Measurements from ENCODE around the gene DAB1.
"Not testable (repeated sequence)": the region's sequence is repeated elsewhere in the genome, so short reads cannot be mapped to it uniquely, and the experiment has no call there.

Gene DAB1

GRCh38 chr1:57270927-57271698 lies 152.7 kb downstream of the DAB1 start:
- no peak for DNase-seq (ENCODE audit: low spot score)

- no peak for DNase-seq (ENCODE audit: low spot score)
Observed at GRCh38 chr1:57269630-57270225, 154.1 kb downstream of the DAB1 start.

- no peak for DNase-seq (ENCODE audit: low spot score)
Observed at GRCh38 chr1:57265104-57265503, 158.8 kb downstream of the DAB1 start.

- DNase-seq (ENCODE audit: low spot score), result no peak
Observed at GRCh38 chr1:57262472-57262871, 161.4 kb downstream of the DAB1 start.

GRCh38 chr1:57258557-57259325 lies 165.1 kb downstream of the DAB1 start:
- no peak for DNase-seq (ENCODE audit: low spot score)

- DNase-seq (ENCODE audit: low spot score), result no peak
Observed at GRCh38 chr1:57255945-57256344, 167.9 kb downstream of the DAB1 start.

GRCh38 chr1:57254022-57254421 lies 169.8 kb downstream of the DAB1 start:
- DNase-seq (ENCODE audit: low spot score), result no peak

- no peak for DNase-seq (ENCODE audit: low spot score)
Observed at GRCh38 chr1:57252597-57253294, 171.1 kb downstream of the DAB1 start.

GRCh38 chr1:57250021-57250420 lies 173.8 kb downstream of the DAB1 start:
- DNase-seq (ENCODE audit: low spot score), result no peak

- no peak for DNase-seq (ENCODE audit: low spot score)
Observed at GRCh38 chr1:57249511-57249910, 174.3 kb downstream of the DAB1 start.

GRCh38 chr1:57248830-57249229 lies 175.0 kb downstream of the DAB1 start:
- DNase-seq (ENCODE audit: low spot score), result no peak

GRCh38 chr1:57238233-57238781 lies 185.6 kb downstream of the DAB1 start:
- DNase-seq (ENCODE audit: low spot score), result no peak

- DNase-seq (ENCODE audit: low spot score), result no peak
Observed at GRCh38 chr1:57235730-57236510, 187.9 kb downstream of the DAB1 start.

- DNase-seq (ENCODE audit: low spot score), result no peak
Observed at GRCh38 chr1:57234459-57234858, 189.4 kb downstream of the DAB1 start.

GRCh38 chr1:57232500-57232899 lies 191.4 kb downstream of the DAB1 start:
- DNase-seq (ENCODE audit: low spot score), result no peak

- DNase-seq (ENCODE audit: low spot score), result no peak
Observed at GRCh38 chr1:57229998-57230397, 193.9 kb downstream of the DAB1 start.

- no peak for DNase-seq (ENCODE audit: low spot score)
Observed at GRCh38 chr1:57229076-57229475, 194.8 kb downstream of the DAB1 start.

GRCh38 chr1:57222801-57223200 lies 201.1 kb downstream of the DAB1 start:
- no peak for DNase-seq (ENCODE audit: low spot score)

GRCh38 chr1:57222307-57222706 lies 201.6 kb downstream of the DAB1 start:
- DNase-seq (ENCODE audit: low spot score), result no peak

- DNase-seq (ENCODE audit: low spot score), result not testable (repeated sequence)
Observed at GRCh38 chr1:57220905-57221304, 203.0 kb downstream of the DAB1 start.

GRCh38 chr1:57218487-57219079 lies 205.3 kb downstream of the DAB1 start:
- no peak for DNase-seq (ENCODE audit: low spot score)

All from ecto neural progenitor cell (in vitro differentiated cells).